ENCODE results near the gene GABBR2.

Gene GABBR2

DNA sequence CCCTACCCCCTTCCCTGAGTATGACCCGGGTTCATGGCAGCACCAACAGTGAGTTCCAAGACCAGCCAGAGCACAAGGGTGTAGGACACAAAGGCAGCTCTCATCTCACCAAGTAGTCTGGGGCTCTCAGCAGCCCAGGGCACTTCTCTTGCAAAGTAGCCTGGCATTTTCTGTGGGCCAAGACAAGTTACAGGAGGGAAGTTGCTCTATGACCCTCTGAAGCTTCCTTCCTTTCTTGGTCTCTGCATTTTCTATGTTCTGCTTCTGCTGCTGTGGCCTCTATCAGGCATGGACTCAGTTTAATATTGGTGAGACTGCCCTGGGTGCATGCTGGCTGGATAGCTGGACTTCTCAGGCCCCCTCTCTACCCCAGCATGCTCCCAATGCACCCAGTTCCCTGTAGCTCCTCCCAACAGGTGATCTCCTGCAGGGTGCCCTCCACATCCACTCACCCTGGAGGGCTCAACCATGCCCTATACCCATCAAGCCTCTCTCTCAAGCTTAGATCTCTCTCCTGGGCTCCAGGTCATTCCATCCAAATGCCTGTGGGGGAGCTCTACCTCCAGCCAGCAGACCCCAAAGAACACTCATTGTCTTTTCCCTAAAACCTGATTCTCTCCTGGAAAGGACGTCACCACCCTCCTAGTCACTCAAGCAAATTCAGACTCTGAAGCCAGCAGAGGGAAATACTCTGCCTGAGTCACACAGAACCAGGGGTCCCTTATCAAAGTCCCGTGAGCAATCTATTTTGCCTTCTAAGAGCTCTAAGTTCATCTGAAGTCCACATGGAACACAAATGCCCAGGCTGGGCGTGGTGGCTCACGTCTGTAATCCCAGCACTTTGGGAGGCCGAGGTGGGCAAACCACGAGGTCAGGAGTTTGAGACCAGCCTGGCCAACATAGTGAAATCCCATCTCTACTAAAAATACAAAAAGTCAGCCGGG lies 467.1 kb downstream of the GABBR2 start:
- no peak for DNase-seq

DNA sequence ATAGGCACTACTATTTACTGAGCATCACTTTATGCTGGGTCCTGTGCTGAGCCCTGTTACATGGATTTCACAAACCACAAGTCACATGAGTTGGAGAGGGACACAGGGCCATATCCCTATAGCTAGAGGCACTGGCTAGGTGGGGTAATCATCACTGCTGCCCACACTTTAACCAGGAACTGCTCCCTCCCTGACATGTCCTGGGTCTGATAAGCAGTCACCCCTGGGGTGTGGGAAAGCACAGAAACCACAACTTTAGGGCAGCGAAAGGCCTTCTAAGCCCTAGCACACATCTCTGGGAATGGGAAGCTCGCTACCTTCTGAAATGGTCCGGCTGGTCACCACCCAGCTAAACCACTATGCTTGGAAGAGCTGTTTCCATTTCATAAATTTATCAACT lies 468.3 kb downstream of the GABBR2 start:
- DNase-seq: no peak

Measured in activated CD8-positive, alpha-beta memory T cell treated with anti-CD3 and anti-CD28 coated beads for 24 hours (primary cell).